Thyroid gland (tissue), 4 donors: ENCODE measurements around the gene SNAP29. TPM values are rescaled to one million over a fixed set of nuclear protein-coding genes. Genes with fewer than 3 reads are reported as not detected.
"Not testable (repeated sequence)": the region's sequence is repeated elsewhere in the genome, so short reads cannot be mapped to it uniquely, and the experiment has no call there.

Experiments
- DNase-seq, 2 donors: peaks; one replicate each; pipeline ENCODE4 v3.0.0-alpha.2; 2019
- H3K27ac ChIP-seq, 3 donors: fragments of 200-600 bp; sonication (generic); 1 replicate in 2 of 3; 2 replicates in 1 of 3; pipeline ENCODE4 v1.5.1; 2016 to 2019; ENCODE audit warnings: mild to moderate bottlenecking in 1 of 3, moderate library complexity in 1 of 3
- H3K27me3 ChIP-seq: fragments of 200-600 bp; sonication (generic); one replicate; pipeline ENCODE4 v1.5.1; 2019
- H3K36me3 ChIP-seq, 2 donors: fragments of 200-600 bp; sonication (generic); one replicate each; pipeline ENCODE4 v1.5.1; 2016 to 2019
- H3K4me1 ChIP-seq, 2 donors: fragments of 200-600 bp; sonication (generic); one replicate each; pipeline ENCODE4 v1.5.1; 2017 to 2019
- H3K4me3 ChIP-seq, 3 donors: fragments of 200-600 bp; sonication (generic); replicated peaks in 1 of 3; 1 replicate in 2 of 3; 2 replicates in 1 of 3; pipeline ENCODE4 v1.5.1; 2016; ENCODE audit warnings: mild to moderate bottlenecking in 1 of 3
- H3K9me3 ChIP-seq: fragments of 200-600 bp; sonication (generic); one replicate; pipeline ENCODE4 v1.5.1; 2017
- POLR2A ChIP-seq, 2 donors: fragments of 450-650 bp; IDR thresholded peaks; one replicate each; pipeline ENCODE4 v1.6.1; 2017; ENCODE audit warnings: antibody characterized with exemption in 2 of 2, mild to moderate bottlenecking in 2 of 2, moderate library complexity in 1 of 2
- WGBS, 2 donors: methylation state at CpG; one replicate each; pipeline ENCODE4 v1.1.5; 2017; 5-methylcytosine and 5-hydroxymethylcytosine counted together
- intact Hi-C: fragments of 100-400 bp; cut with DNase I; formaldehyde crosslinking; loops from one replicate; pipeline ENCODE4 v1.15.1; 2023
- total RNA-seq, 4 donors: library from RNA; depleted of rRNA; stranded (reverse); fragments of >200 nt; gene quantifications; one replicate each; pipeline ENCODE4 v1.2.3, GENCODE V29; 2016
- TF ChIP-seq, protein P1 (sequence below), 6 experiments: fragments of 200-600 bp in 3 of 6; fragments of 450-650 bp in 3 of 6; sonication (generic) in 3 of 6; IDR thresholded peaks; one replicate each; pipeline ENCODE4 v1.5.1; 2016 to 2019; ENCODE audit warnings: antibody characterized with exemption in 6 of 6, mild to moderate bottlenecking in 2 of 6, inconsistent platforms in 1 of 6, moderate library complexity in 1 of 6

Gene SNAP29
- total RNA-seq, 4 donors from 2014 or later = 17.1 to 21.1 (median 17.6) TPM

DNA sequence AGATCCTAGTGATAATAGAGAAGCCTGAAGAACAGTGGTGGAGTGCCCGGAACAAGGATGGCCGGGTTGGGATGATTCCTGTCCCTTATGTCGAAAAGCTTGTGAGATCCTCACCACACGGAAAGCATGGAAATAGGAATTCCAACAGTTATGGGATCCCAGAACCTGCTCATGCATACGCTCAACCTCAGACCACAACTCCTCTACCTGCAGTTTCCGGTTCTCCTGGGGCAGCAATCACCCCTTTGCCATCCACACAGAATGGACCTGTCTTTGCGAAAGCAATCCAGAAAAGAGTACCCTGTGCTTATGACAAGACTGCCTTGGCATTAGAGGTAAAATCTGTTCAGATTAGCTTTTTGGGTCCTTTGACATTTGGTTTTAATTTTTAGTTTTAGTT lies 75.1 kb downstream of the SNAP29 start:
- Histone ChIP-seq H3K9me3 (no peaks in the 10 kb centered on the region), H3K4me3 (no peak overlapping the region)
- 98% methylated on average over 7 of the region's 7 CpGs for WGBS, 2 donors

DNA sequence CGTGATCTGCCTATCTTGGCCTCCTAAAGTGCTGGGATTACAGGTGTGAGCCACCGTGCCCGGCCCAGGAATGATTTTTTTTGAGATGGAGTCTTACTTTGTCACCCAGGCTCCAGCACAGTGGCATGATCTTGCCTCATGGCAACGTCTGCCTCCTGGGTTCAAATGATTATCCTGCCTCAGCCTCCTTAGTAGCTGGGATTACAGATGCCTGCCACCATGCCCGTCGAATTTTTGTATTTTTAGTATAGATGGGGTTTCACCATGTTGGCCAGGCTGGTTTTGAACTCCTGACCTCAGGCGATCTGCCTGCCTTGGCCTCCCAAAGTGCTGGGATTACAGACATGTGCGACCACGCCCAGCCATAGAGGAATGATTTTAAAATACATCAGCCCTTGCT lies 76.2 kb downstream of the SNAP29 start:
- intact Hi-C loops, H3K27me3 ChIP-seq, H3K9me3 ChIP-seq, DNase-seq, H3K27ac ChIP-seq, H3K4me3 ChIP-seq, H3K36me3 ChIP-seq: not testable (repeated sequence)
- peaks cover 9 to 26% of the 10 kb centered on the region in 2 donors for H3K4me1 ChIP-seq
- 91 to 95% methylated on average over 9 of the region's 9 CpGs for WGBS, 2 donors

More for the DNA sequence above, 75.1 kb downstream of the SNAP29 start:
- DNase-seq = no peak
- Histone ChIP-seq H3K4me1 (peaks cover 9 to 19% of the 10 kb centered on the region in 2 donors), H3K27ac (no peak overlapping the region), H3K27me3 (no peaks in the 10 kb centered on the region), H3K36me3 (peaks cover 0 to 4% of the 10 kb centered on the region in 2 donors)
- TF ChIP-seq POLR2A (IDR thresholded peaks at IDR 0.05) = no peak
- TF ChIP-seq, protein P1, sequence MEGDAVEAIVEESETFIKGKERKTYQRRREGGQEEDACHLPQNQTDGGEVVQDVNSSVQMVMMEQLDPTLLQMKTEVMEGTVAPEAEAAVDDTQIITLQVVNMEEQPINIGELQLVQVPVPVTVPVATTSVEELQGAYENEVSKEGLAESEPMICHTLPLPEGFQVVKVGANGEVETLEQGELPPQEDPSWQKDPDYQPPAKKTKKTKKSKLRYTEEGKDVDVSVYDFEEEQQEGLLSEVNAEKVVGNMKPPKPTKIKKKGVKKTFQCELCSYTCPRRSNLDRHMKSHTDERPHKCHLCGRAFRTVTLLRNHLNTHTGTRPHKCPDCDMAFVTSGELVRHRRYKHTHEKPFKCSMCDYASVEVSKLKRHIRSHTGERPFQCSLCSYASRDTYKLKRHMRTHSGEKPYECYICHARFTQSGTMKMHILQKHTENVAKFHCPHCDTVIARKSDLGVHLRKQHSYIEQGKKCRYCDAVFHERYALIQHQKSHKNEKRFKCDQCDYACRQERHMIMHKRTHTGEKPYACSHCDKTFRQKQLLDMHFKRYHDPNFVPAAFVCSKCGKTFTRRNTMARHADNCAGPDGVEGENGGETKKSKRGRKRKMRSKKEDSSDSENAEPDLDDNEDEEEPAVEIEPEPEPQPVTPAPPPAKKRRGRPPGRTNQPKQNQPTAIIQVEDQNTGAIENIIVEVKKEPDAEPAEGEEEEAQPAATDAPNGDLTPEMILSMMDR (IDR thresholded peaks at IDR 0.05) = no peak
- intact Hi-C loops = no loop called here

DNA sequence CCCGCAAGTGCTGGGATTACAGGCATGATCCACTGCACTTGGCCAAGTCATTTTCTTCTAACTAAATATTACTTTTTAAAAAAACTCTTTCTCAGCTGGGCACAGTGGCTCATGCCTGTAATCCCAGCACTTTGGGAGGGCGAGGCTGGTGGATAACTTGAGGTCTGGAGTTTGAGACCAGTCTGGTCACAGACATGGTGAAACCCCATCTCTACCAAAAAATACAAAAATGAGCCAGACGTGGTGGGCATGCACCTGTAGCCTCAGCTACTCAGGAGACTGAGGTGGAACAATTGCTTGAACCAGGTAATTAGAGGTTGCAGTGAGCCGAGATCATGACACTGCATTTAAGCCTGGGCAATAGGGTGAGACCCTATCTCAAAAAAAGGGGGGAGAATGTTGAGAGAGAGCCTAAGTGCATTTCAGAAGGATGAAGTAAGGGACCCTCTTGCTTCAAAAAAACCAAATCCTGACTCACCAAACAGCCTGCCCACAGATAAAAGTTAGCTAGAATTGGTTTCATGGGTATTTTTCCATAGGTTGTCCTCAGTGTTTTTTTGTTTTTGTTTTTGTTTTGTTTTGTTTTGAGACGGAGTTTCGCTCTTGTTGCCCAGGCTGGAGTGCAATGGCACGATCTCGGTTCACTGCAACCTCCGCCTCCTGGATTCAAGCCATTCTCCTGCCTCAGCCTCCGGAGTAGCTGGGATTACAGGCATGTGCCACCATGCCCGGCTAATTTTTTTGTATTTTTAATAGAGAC lies 77.2 kb downstream of the SNAP29 start:
- H3K4me3 ChIP-seq, H3K9me3 ChIP-seq, DNase-seq, H3K27ac ChIP-seq, H3K36me3 ChIP-seq, intact Hi-C loops, H3K27me3 ChIP-seq: not testable (repeated sequence)
- 88 to 94% methylated on average over 11 of the region's 11 CpGs for WGBS, 2 donors
- H3K4me1 ChIP-seq = peaks cover 13 to 34% of the 10 kb centered on the region in 2 donors

DNA sequence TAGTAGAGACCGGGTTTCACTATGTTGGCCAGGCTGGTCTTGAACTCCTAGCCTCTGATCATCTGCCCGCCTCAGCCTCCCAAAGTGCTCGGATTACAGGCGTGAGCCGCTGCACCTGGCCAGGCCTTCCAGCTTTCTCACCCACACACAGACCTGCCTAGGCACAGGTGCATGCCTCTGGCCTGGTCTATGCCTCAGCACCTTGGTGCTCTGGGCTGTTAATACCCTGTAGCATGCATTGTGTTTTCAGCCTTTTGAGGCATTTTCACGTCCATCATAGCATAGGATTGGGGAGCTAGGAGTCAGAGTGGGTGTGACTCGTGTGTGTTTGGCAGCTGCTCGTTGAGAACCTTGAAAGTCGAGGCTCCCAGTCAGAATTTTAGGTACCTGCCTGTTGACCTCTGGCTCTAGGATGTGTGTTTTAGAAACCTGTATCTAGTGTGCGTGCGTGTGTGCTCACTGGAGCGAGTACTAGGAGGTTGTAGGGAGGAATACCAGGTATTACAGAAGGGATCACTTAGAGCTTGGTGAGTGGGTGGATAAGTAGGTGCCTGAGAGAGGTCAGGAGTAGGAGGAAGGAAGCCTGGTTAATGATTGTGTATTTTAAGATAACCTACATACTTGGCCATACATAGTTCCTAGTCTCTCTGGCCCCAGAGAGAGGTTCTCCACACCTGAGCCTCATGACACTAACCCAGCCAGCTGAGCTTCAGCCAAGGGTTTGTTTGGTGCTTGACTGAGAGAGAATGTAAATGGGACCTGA lies 78.4 kb downstream of the SNAP29 start:
- Histone ChIP-seq H3K9me3 (no peaks in the 10 kb centered on the region), H3K4me3 (no peak overlapping the region), H3K4me1 (peaks cover 16 to 35% of the 10 kb centered on the region in 2 donors), H3K36me3 (peaks cover 0 to 4% of the 10 kb centered on the region in 2 donors), H3K27me3 (no peaks in the 10 kb centered on the region), H3K27ac (no peak overlapping the region)
- 57 to 67% methylated on average over 12 of the region's 12 CpGs for WGBS, 2 donors
- TF ChIP-seq POLR2A (IDR thresholded peaks at IDR 0.05) = no peak
- DNase-seq = peak; percentile 20 to 33
- intact Hi-C loops = no loop called here

DNA sequence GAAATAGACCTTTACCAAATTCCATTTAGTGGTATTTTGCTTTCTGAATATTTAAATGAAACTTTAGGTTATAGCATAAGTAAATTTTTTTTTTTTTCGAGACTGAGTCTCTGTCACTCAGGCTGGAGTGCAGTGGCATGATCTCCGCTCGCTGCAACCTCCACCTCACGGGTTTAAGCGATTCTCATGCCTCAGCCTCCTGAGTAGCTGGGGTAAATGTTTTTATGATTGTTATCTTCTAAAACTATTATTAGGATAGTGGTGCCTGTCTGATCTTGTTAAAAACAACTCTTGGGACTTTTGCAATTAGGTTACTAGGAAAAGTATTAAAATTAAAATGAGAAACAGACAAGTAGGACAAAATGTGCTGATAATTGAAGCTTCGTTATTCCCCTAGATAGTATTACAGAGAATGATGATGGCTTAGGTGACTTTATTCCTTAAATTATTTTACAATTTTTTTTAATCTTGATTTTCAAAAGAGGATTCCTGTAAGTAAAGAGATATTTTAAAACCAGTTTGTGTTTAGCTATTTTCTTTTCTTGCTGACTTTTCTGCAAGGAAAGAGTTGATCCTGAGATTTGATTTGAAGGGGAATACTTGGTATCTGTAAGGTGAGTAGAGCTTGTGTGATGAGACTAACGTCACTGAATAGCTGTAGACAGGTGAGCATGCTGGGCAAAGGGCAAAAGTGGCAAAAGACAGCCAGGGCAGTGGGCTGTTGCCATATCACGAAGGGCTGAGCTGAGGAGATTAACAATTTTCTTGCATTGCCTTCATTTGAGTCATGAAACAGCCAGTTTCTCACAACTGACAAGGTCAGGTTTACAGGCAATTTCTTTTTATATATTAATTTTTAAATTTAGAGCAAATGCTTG lies 79.2 kb downstream of the SNAP29 start:
- no peak overlapping the region for H3K27ac ChIP-seq
- WGBS, 2 donors = 83 to 87% methylated on average over 8 of the region's 8 CpGs
- intact Hi-C loops = no loop called here
- H3K4me3 ChIP-seq = no peak overlapping the region
- TF ChIP-seq, protein P1 (IDR thresholded peaks at IDR 0.05) = no peak
- TF ChIP-seq POLR2A (IDR thresholded peaks at IDR 0.05) = no peak
- no peak for DNase-seq
- H3K4me1 ChIP-seq = peaks cover 16 to 35% of the 10 kb centered on the region in 2 donors
- peaks cover 0 to 4% of the 10 kb centered on the region in 2 donors for H3K36me3 ChIP-seq
- no peaks in the 10 kb centered on the region for H3K27me3 ChIP-seq
- H3K9me3 ChIP-seq = no peaks in the 10 kb centered on the region

DNA sequence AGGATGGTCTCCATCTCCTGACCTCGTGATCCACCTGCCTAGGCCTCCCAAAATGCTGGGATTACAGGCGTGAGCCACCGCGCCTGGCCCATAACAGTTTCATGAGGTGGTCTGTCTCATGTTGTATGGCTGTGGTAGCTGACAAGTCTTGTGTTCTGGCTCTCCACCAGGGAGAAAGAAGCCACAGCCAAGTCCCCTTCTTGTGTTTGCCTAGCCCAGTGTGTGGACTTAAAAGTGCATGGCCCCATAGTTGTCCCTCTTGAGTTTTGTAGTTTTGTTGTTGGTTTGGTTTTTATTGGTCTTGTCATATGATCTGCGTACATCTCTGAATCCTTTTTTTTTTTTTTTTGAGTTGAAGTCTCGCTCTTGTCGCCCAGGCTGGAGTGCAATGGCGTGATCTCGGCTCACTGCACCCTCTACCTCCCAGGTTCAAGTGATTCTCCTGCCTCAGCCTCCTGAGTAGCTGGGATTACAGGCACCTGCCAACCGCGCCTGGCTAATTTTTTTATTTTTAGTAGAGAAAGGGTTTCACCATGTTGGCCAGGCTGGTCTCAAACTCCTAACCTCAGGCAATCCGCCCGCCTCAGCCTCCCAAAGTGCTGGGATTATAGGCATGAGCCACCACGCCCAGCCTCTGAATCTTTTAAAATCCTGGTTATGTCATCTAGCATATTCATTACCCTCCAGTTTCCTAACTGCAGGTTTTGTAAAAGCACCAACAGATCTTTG lies 80.8 kb downstream of the SNAP29 start:
- H3K27ac ChIP-seq, H3K36me3 ChIP-seq, H3K9me3 ChIP-seq, intact Hi-C loops, DNase-seq, H3K4me3 ChIP-seq, H3K27me3 ChIP-seq: not testable (repeated sequence)
- peaks cover 16 to 35% of the 10 kb centered on the region in 2 donors for H3K4me1 ChIP-seq
- WGBS, 2 donors = 94 to 96% methylated on average over 14 of the region's 14 CpGs
